Natural killer cell (primary cell): Measurements from ENCODE around the gene SNPH. TPM values are rescaled to one million over a fixed set of nuclear protein-coding genes. Genes with fewer than 3 reads are reported as not detected.

Experiments used
- ATAC-seq, 3 donors: fragments of 150-1000 bp in 2 of 3; fragments of 200-7000 bp in 1 of 3; cut with Tn5 transposase; 1 replicate in 1 of 3; 2 replicates in 2 of 3; pipeline ENCODE4 v1.10.0; 2021; ENCODE audit warnings: mild to moderate bottlenecking in 2 of 3, moderate library complexity in 2 of 3
- DNase-seq, 2 donors: peaks; one replicate each; pipeline versions ENCODE4 v3.0.0 to v3.0.0-alpha.2; 2013 to 2021; ENCODE audit warnings: mixed read lengths in 1 of 2
- H3K27ac ChIP-seq: one replicate; pipeline ENCODE4 v1.5.1; 2013; ENCODE audit warnings: mild to moderate bottlenecking, low read length
- H3K27me3 ChIP-seq: one replicate; pipeline ENCODE4 v1.6.1; 2013; ENCODE audit warnings: low read length; ENCODE audit not compliant: control insufficient read depth, insufficient read depth
- H3K36me3 ChIP-seq: one replicate; pipeline ENCODE4 v1.6.1; 2013; ENCODE audit warnings: low read length; ENCODE audit not compliant: control insufficient read depth, insufficient read depth
- H3K4me1 ChIP-seq: one replicate; pipeline ENCODE4 v1.6.1; 2013; ENCODE audit warnings: low read length; ENCODE audit not compliant: control insufficient read depth, insufficient read depth
- H3K4me3 ChIP-seq: one replicate; pipeline ENCODE4 v1.5.1; 2013; ENCODE audit warnings: low read length
- H3K9me3 ChIP-seq: one replicate; pipeline ENCODE4 v1.6.1; 2013; ENCODE audit warnings: low read length; ENCODE audit not compliant: control insufficient read depth, insufficient read depth
- H3K27ac Mint-ChIP-seq, 2 donors: one replicate each; pipeline ENCODE4 v1.8.0; 2022; ENCODE audit warnings: mild to moderate bottlenecking in 2 of 2, mixed read lengths in 2 of 2, moderate library complexity in 1 of 2
- H3K27me3 Mint-ChIP-seq, 2 donors: one replicate each; pipeline ENCODE4 v1.8.0; 2022; ENCODE audit warnings: low read depth in 2 of 2, mixed read lengths in 2 of 2
- H3K36me3 Mint-ChIP-seq: one replicate; pipeline ENCODE4 v1.8.0; 2022; ENCODE audit warnings: mixed read lengths
- H3K4me1 Mint-ChIP-seq, 2 donors: one replicate each; pipeline ENCODE4 v1.8.0; 2022; ENCODE audit warnings: mixed read lengths in 2 of 2
- H3K4me3 Mint-ChIP-seq: one replicate; pipeline ENCODE4 v1.8.0; 2022; ENCODE audit warnings: mild to moderate bottlenecking, moderate library complexity, mixed read lengths
- H3K9me3 Mint-ChIP-seq, 2 donors: one replicate each; pipeline ENCODE4 v1.8.0; 2022; ENCODE audit warnings: mixed read lengths in 2 of 2
- WGBS: methylation state at CpG from one replicate; pipeline ENCODE4 v1.1.7; 2013; ENCODE audit warnings: missing lambda C conversion rate; ENCODE audit not compliant: insufficient coverage; 5-methylcytosine and 5-hydroxymethylcytosine counted together
- intact Hi-C: fragments of 100-400 bp; cut with micrococcal nuclease; formaldehyde crosslinking; loops from one replicate; pipeline ENCODE4 v1.14.2; 2022
- total RNA-seq, 4 donors: library from RNA; stranded (reverse); fragments of 120-200 nt in 1 of 4; gene quantifications; one replicate each; pipeline versions ENCODE4 v1.2.3 to v1.2.4, GENCODE V29; 2013 to 2022
- TF ChIP-seq, protein P1 (sequence below): fragments of 200-600 bp; IDR thresholded peaks from one replicate; pipeline ENCODE4 v1.8.0; 2022; ENCODE audit warnings: antibody characterized with exemption

SNPH gene
- total RNA-seq, 3 donors from 2014 or later (not counting 1 experiment from before 2014, with no cell fraction given), result 3.1 to 5.9 (median 5.8) TPM

DNA sequence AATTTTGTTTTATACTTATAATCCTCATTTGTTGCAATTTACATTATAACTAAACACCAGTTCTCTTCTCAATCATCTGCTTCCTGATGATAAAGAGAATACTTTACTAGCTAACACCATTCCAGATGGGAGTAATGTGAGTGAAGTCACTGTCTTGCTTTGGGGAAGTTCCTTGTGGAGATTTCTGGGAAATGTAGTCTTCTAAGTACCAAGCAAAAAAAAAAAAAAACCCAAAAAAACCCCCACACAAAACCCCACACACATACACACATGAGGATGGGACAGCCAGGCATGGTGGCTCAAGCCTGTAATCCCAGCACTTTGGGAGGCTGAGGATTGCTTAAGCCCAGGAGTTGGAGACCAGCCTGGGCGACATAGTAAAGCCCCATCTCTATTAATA, 2.2 kb upstream of the SNPH start:
- no peaks in the 10 kb centered on the region for H3K9me3 ChIP-seq
- H3K27ac ChIP-seq, result no peak overlapping the region
- peak in 1 of 2 donors; percentile 31 for DNase-seq
- H3K36me3 ChIP-seq, result no peaks in the 10 kb centered on the region
- Mint-ChIP-seq H3K4me1 (peaks cover 22 to 31% of the 10 kb centered on the region in 2 donors), H3K27me3 (peaks cover 0 to 12% of the 10 kb centered on the region in 2 donors), H3K4me3 (no peak overlapping the region), H3K36me3 (no peaks in the 10 kb centered on the region), H3K27ac (no peak overlapping the region), H3K9me3 (no peaks in the 10 kb centered on the region)
- WGBS, result 83% methylated on average over 1 of the region's 1 CpG
- H3K4me1 ChIP-seq, result peaks cover 13% of the 10 kb centered on the region
- H3K4me3 ChIP-seq, result no peak overlapping the region
- H3K27me3 ChIP-seq, result peaks cover 10% of the 10 kb centered on the region
- intact Hi-C loops, result no loop called here
- no peak for ATAC-seq
- TF ChIP-seq, protein P1, sequence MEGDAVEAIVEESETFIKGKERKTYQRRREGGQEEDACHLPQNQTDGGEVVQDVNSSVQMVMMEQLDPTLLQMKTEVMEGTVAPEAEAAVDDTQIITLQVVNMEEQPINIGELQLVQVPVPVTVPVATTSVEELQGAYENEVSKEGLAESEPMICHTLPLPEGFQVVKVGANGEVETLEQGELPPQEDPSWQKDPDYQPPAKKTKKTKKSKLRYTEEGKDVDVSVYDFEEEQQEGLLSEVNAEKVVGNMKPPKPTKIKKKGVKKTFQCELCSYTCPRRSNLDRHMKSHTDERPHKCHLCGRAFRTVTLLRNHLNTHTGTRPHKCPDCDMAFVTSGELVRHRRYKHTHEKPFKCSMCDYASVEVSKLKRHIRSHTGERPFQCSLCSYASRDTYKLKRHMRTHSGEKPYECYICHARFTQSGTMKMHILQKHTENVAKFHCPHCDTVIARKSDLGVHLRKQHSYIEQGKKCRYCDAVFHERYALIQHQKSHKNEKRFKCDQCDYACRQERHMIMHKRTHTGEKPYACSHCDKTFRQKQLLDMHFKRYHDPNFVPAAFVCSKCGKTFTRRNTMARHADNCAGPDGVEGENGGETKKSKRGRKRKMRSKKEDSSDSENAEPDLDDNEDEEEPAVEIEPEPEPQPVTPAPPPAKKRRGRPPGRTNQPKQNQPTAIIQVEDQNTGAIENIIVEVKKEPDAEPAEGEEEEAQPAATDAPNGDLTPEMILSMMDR, result no peak

DNA sequence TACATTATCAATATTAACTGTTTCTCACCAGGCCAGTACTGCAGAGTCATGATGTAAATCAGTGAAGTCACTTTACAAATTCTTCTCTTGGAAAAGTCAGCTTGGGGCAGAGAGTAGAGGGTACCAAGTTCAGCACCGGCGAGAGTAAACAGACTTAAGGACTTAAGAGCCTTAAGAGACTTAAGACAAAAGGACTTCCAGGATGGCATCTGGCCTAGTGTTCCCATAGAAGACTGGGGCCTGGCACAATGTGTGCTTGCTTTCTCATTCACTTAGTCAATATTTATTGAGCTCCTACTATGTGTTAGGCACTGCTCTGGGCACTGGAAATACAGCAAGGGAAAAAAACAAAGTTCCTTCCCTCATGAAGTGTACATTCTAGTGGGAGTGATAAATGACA, 1.4 kb upstream of the SNPH start:
- WGBS, result 100% methylated on average over 2 of the region's 2 CpGs
- no peaks in the 10 kb centered on the region for H3K9me3 ChIP-seq

DNA sequence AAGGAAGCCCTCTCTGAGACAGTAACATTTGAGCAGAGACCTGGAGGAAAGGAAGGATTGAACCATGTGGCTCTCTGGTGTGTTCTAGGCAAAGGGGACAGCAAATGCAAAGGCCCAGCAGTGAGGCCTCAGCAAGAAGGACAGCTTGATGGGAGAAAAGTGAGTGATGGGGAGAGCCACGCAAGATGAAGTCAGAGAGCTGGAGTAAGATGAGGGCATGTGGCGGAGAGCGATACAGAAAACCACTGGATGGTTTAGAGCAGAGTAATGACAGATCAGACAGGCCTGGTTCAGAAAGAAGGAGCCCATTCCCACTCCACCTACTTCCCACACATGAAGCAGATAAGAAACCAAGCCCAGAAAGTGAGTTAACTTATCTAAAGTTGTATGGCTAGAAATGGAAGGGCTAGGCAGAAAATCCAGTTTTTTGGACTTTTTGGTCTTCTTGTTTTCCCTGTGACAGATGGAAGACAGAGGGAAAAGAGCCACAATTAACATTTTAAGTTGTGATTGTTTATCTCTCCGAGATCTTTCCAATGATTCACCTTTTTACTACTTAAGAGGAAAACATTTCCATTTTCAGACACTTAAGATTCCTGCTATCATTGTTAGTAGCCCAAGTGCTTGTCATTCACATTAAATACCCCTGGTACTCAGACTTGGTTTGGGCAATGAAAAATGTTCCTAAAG, 723 bp upstream of the SNPH start:
- DNase-seq (no peak), ATAC-seq (no peak)
- peak overlapping the region; percentile 94 for H3K4me3 Mint-ChIP-seq
- H3K9me3 Mint-ChIP-seq, result no peaks in the 10 kb centered on the region
- H3K27me3 Mint-ChIP-seq, result peaks cover 0 to 12% of the 10 kb centered on the region in 2 donors
- Histone ChIP-seq H3K36me3 (no peaks in the 10 kb centered on the region), H3K9me3 (no peaks in the 10 kb centered on the region), H3K27ac (peak overlapping the region; percentile 58), H3K4me3 (peak overlapping the region; percentile 48), H3K27me3 (peaks cover 10% of the 10 kb centered on the region), H3K4me1 (peaks cover 13% of the 10 kb centered on the region)
- 99% methylated on average over 4 of the region's 4 CpGs for WGBS
- peaks cover 22 to 32% of the 10 kb centered on the region in 2 donors for H3K4me1 Mint-ChIP-seq
- H3K36me3 Mint-ChIP-seq, result no peaks in the 10 kb centered on the region
- intact Hi-C loops, result no loop called here
- TF ChIP-seq, protein P1, result no peak
- H3K27ac Mint-ChIP-seq, result peak overlapping the region; percentile 87 to 92

More for the DNA sequence above, 1.4 kb upstream of the SNPH start:
- Mint-ChIP-seq H3K9me3 (no peaks in the 10 kb centered on the region), H3K36me3 (no peaks in the 10 kb centered on the region), H3K4me3 (peak overlapping the region; percentile 94), H3K27ac (peak overlapping the region; percentile 87 to 92), H3K27me3 (peaks cover 0 to 12% of the 10 kb centered on the region in 2 donors), H3K4me1 (peaks cover 22 to 32% of the 10 kb centered on the region in 2 donors)
- no peak overlapping the region for H3K27ac ChIP-seq
- H3K27me3 ChIP-seq, result peaks cover 10% of the 10 kb centered on the region
- TF ChIP-seq, protein P1, result no peak
- no peaks in the 10 kb centered on the region for H3K36me3 ChIP-seq
- H3K4me3 ChIP-seq, result no peak overlapping the region
- no peak for ATAC-seq
- intact Hi-C loops, result no loop called here
- H3K4me1 ChIP-seq, result peaks cover 13% of the 10 kb centered on the region
- no peak for DNase-seq

- H3K4me3 ChIP-seq, result peak overlapping the region; percentile 48
- ATAC-seq (peak in 1 of 3 donors; percentile 8), DNase-seq (no peak)
- H3K4me1 ChIP-seq, result peaks cover 13% of the 10 kb centered on the region
- intact Hi-C loops, result no loop called here
- TF ChIP-seq, protein P1, result no peak
- Mint-ChIP-seq H3K4me3 (peak overlapping the region; percentile 94), H3K27me3 (peaks cover 0 to 11% of the 10 kb centered on the region in 2 donors), H3K4me1 (peaks cover 22 to 32% of the 10 kb centered on the region in 2 donors), H3K36me3 (no peaks in the 10 kb centered on the region), H3K27ac (peak overlapping the region; percentile 87 to 92), H3K9me3 (no peaks in the 10 kb centered on the region)
- H3K36me3 ChIP-seq, result no peaks in the 10 kb centered on the region
- WGBS, result 10% methylated on average over 10 of the region's 10 CpGs
- H3K9me3 ChIP-seq, result no peaks in the 10 kb centered on the region
- peak overlapping the region; percentile 58 for H3K27ac ChIP-seq
- peaks cover 9% of the 10 kb centered on the region for H3K27me3 ChIP-seq
Measured at GRCh38 chr20:1265916-1266166, 253 bp upstream of the SNPH start.
